ENCODE measurements around the gene RNF151. TPM values are rescaled to one million over a fixed set of nuclear protein-coding genes. Genes with fewer than 3 reads are reported as not detected.

The RNF151 gene
- total RNA-seq, 1 experiment from 2014 or later = 0.28 TPM

- peak overlapping the region in 1 of 2 experiments; percentile 55; a peak in 1 of 5 replicates for H3K4me3 Mint-ChIP-seq
- H4K8ac ChIP-seq (replicated peaks; ENCODE audit: insufficient read length, low read depth, low read length) = no peak overlapping the region
- H2BK20ac ChIP-seq (ENCODE audit: low read depth, low read length, poor library complexity, severe bottlenecking) = no peak overlapping the region
- H3K4me1 ChIP-seq (ENCODE audit: insufficient read depth, low read length) = peaks cover 2% of the 10 kb centered on the region; the same call in 1 of the 2 replicates
- H4K5ac ChIP-seq (ENCODE audit: insufficient read length, low read depth, low read length) = no peak overlapping the region
- no peak overlapping the region for H2AFZ ChIP-seq (ENCODE audit: low read length)
- H3K27me3 Mint-ChIP-seq (ENCODE audit: low read depth) = no peaks in the 10 kb centered on the region
- no peak overlapping the region for H4K91ac ChIP-seq (ENCODE audit: insufficient read length, low read depth, low read length)
- H3K56ac ChIP-seq (ENCODE audit: insufficient read length, low read depth, low read length) = no peak overlapping the region
- peaks cover 18 to 30% of the 10 kb centered on the region in 2 experiments for H3K4me1 Mint-ChIP-seq
- no peaks in the 10 kb centered on the region for H3K27me3 ChIP-seq (ENCODE audit: insufficient read depth, low read length)
- H2AK5ac ChIP-seq (ENCODE audit: insufficient read length, low read length) = no peak overlapping the region
- no CpG with 5 or more reads among the region's 36 CpGs for WGBS (ENCODE audit: extremely low coverage, insufficient read length, low lambda C conversion rate)
- no peak overlapping the region for H2BK12ac ChIP-seq (ENCODE audit: insufficient read length, low read depth, low read length)
- no peak overlapping the region for H3K27ac ChIP-seq (ENCODE audit: insufficient read length, low read depth, low read length)
- H3K18ac ChIP-seq (ENCODE audit: insufficient read length, low read depth, low read length) = peak overlapping the region; percentile 11
- no peak overlapping the region for H3K4ac ChIP-seq (ENCODE audit: low read depth, low read length)
- H3K9me3 Mint-ChIP-seq = no peaks in the 10 kb centered on the region; a peak in 1 of 5 replicates
- no peaks in the 10 kb centered on the region for H3K9me3 ChIP-seq (ENCODE audit: control insufficient read depth, low read depth, low read length)
- no peaks in the 10 kb centered on the region for H4K20me1 ChIP-seq (ENCODE audit: control insufficient read depth, insufficient read depth, insufficient read length)
- H3T11ph ChIP-seq (ENCODE audit: low read length) = no peak overlapping the region
- peak; percentile 97 for DNase-seq
- peaks cover 26% of the 10 kb centered on the region; the same call in 1 of the 2 replicates for H3K79me2 ChIP-seq (ENCODE audit: insufficient read depth, low read length)
- H3K14ac ChIP-seq (ENCODE audit: insufficient read depth, low read length) = 0 out of 2 replicates have a peak overlapping the region, but pooled peaks have one; percentile 5
- peaks cover 18 to 40% (median 40%) of the 10 kb centered on the region in 3 experiments for H3K36me3 Mint-ChIP-seq (ENCODE audit: insufficient read depth in 1 of 3, low read depth in 3 of 3)
- peak; percentile 99 for TF ChIP-seq CTCF (conservative IDR thresholded peaks at IDR 0.05)
- peak overlapping the region in 1 of 3 experiments; percentile 28; a peak in 2 of 7 replicates for H3K27ac Mint-ChIP-seq
- H2BK120ac ChIP-seq (ENCODE audit: low read depth, low read length, poor library complexity, severe bottlenecking) = no peak overlapping the region
- no peak overlapping the region for H3K23ac ChIP-seq (ENCODE audit: insufficient read length, low read depth, low read length)
- H2BK5ac ChIP-seq (ENCODE audit: insufficient read length, low read length) = no peak overlapping the region
- no peak overlapping the region for H3K4me2 ChIP-seq (ENCODE audit: insufficient read depth, insufficient read length, low read length)
- H3K9ac ChIP-seq (ENCODE audit: extremely low read depth, insufficient read length, low read length) = no peak overlapping the region
- peaks cover 24% of the 10 kb centered on the region for H3K79me1 ChIP-seq (ENCODE audit: insufficient read depth, low read depth, low read length, poor library complexity, severe bottlenecking)
- H3K23me2 ChIP-seq (ENCODE audit: insufficient read length, low read depth, low read length, poor library complexity, severe bottlenecking) = peaks cover 6% of the 10 kb centered on the region
- H2BK15ac ChIP-seq (ENCODE audit: low read depth, low read length) = no peak overlapping the region
These were observed 37.4 kb downstream of the RNF151 start for GRCh38 chr16:2003827-2004641.

All from H9 (cell line).